Type B pancreatic cell (in vitro differentiated cells): Measurements from ENCODE around the gene SLC37A2. TPM values are rescaled to one million over a fixed set of nuclear protein-coding genes. Genes with fewer than 3 reads are reported as not detected.
A peak's percentile ranks its signal among the peaks of the same experiment; 100 is the strongest.

Experiments used
- DNase-seq: peaks from one replicate; pipeline ENCODE4 v3.0.0; 2021; ENCODE audit warnings: mixed read lengths; ENCODE audit not compliant: unreplicated experiment; ENCODE audit errors: extremely low spot score
- H3K27ac Mint-ChIP-seq: 2 replicates; pipeline ENCODE4 v1.8.0; 2021; ENCODE audit warnings: mild to moderate bottlenecking, mixed read lengths
- H3K27me3 Mint-ChIP-seq: 2 replicates; pipeline ENCODE4 v1.8.0; 2021; ENCODE audit warnings: mixed read lengths
- H3K36me3 Mint-ChIP-seq: 2 replicates; pipeline ENCODE4 v1.8.0; 2021; ENCODE audit warnings: mixed read lengths
- H3K4me1 Mint-ChIP-seq: one replicate; pipeline ENCODE4 v1.8.0; 2021; ENCODE audit warnings: mixed read lengths; ENCODE audit not compliant: unreplicated experiment
- H3K4me3 Mint-ChIP-seq: 2 replicates; pipeline ENCODE4 v1.8.0; 2021; ENCODE audit warnings: mild to moderate bottlenecking, mixed read lengths
- H3K9me3 Mint-ChIP-seq: 2 replicates; pipeline ENCODE4 v1.8.0; 2021; ENCODE audit warnings: mixed read lengths
- total RNA-seq: library from RNA; stranded (reverse); gene quantifications from 2 replicates; pipeline ENCODE4 v1.2.1, GENCODE V29; 2021; ENCODE audit warnings: low replicate concordance
- TF ChIP-seq, protein P1 (sequence below): fragments of 200-600 bp; sonication (generic); conservative IDR thresholded peaks from 2 replicates; pipeline ENCODE4 v1.5.0; 2021; ENCODE audit warnings: antibody characterized with exemption, mild to moderate bottlenecking

Gene SLC37A2
- total RNA-seq, 1 donor from 2014 or later: 1.3 TPM

- H3K4me1 Mint-ChIP-seq: peaks cover 4% of the 10 kb centered on the region
- H3K4me3 Mint-ChIP-seq: no peak overlapping the region
- TF ChIP-seq, protein P1, sequence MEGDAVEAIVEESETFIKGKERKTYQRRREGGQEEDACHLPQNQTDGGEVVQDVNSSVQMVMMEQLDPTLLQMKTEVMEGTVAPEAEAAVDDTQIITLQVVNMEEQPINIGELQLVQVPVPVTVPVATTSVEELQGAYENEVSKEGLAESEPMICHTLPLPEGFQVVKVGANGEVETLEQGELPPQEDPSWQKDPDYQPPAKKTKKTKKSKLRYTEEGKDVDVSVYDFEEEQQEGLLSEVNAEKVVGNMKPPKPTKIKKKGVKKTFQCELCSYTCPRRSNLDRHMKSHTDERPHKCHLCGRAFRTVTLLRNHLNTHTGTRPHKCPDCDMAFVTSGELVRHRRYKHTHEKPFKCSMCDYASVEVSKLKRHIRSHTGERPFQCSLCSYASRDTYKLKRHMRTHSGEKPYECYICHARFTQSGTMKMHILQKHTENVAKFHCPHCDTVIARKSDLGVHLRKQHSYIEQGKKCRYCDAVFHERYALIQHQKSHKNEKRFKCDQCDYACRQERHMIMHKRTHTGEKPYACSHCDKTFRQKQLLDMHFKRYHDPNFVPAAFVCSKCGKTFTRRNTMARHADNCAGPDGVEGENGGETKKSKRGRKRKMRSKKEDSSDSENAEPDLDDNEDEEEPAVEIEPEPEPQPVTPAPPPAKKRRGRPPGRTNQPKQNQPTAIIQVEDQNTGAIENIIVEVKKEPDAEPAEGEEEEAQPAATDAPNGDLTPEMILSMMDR: no peak
- no peak overlapping the region for H3K27ac Mint-ChIP-seq
- no peaks in the 10 kb centered on the region for H3K36me3 Mint-ChIP-seq
- DNase-seq: no peak
- H3K27me3 Mint-ChIP-seq: peaks cover 27% of the 10 kb centered on the region
- no peaks in the 10 kb centered on the region for H3K9me3 Mint-ChIP-seq
Observed at GRCh38 chr11:125056931-125057692, 6.0 kb upstream of the SLC37A2 start.

GRCh38 chr11:125057693-125058016 is 5.5 kb upstream of the SLC37A2 start:
- peaks cover 4% of the 10 kb centered on the region for H3K4me1 Mint-ChIP-seq
- no peak overlapping the region for H3K27ac Mint-ChIP-seq
- no peaks in the 10 kb centered on the region for H3K9me3 Mint-ChIP-seq
- DNase-seq: no peak
- TF ChIP-seq, protein P1: no peak
- H3K27me3 Mint-ChIP-seq: peaks cover 32% of the 10 kb centered on the region
- no peaks in the 10 kb centered on the region for H3K36me3 Mint-ChIP-seq
- H3K4me3 Mint-ChIP-seq: no peak overlapping the region

DNA sequence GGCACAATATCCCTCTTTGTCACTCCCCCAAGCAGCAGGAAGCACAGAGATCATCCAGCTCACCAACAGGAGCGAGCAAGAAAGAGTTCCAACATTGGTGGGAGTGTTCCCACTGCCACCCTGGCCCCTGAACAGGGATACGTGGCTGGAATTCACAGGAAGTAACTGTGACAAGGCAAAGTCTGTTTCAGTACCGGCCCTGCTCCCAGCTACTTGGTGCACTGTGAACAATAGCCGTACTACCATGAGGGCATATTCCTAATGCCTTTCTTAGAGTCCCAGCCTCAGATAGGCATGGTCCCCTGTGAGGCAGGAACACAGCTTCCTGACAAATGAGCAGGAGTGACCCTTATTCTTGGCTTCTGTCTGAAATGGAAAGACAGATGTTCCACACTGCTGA is 1.8 kb upstream of the SLC37A2 start:
- TF ChIP-seq, protein P1: no peak
- no peak for DNase-seq
- no peak overlapping the region for H3K4me3 Mint-ChIP-seq
- H3K27me3 Mint-ChIP-seq: peaks cover 64% of the 10 kb centered on the region
- H3K9me3 Mint-ChIP-seq: no peaks in the 10 kb centered on the region
- no peaks in the 10 kb centered on the region for H3K36me3 Mint-ChIP-seq
- H3K27ac Mint-ChIP-seq: no peak overlapping the region
- peaks cover 4% of the 10 kb centered on the region for H3K4me1 Mint-ChIP-seq

GRCh38 chr11:125062218-125062930 is 731 bp upstream of the SLC37A2 start:
- peak overlapping the region; percentile 88 for H3K4me3 Mint-ChIP-seq
- H3K27me3 Mint-ChIP-seq: peaks cover 69% of the 10 kb centered on the region
- H3K4me1 Mint-ChIP-seq: no peaks in the 10 kb centered on the region
- H3K36me3 Mint-ChIP-seq: no peaks in the 10 kb centered on the region
- no peak for DNase-seq
- H3K27ac Mint-ChIP-seq: no peak overlapping the region
- TF ChIP-seq, protein P1: no peak
- H3K9me3 Mint-ChIP-seq: no peaks in the 10 kb centered on the region

DNA sequence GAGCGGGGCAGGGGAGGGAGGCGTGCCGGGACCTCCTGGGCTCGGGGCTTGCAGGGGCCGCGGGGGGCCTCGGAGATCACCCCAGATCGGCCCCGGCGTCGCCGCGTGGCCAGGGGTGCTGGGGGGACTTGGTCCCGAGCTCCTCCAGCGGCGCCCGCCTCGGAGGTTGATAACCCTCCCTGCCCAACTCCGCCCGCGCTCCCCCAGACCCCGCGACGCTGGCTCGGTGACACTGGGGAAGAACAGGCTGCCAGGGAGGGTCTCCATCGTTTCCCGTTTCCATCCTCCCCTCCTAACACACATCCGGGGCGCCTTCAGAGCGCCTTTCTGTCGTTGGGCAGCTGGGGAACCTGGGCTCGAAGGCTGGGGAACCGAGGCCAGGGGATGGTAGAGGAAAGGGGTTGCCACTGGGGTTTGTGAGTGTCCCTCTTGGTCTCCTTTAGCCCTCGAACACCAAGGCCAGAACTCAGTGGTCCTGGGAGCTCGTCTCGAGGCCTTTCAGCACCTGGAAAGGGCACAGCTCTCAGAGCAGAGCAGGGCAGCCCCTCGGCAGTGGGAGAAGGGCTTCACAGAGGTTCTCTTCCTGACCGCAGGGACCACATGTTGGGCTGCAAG is 431 bp downstream of the SLC37A2 start:
- Mint-ChIP-seq H3K4me1 (no peaks in the 10 kb centered on the region), H3K27me3 (peaks cover 77% of the 10 kb centered on the region), H3K4me3 (peak overlapping the region; percentile 69), H3K9me3 (no peaks in the 10 kb centered on the region), H3K36me3 (no peaks in the 10 kb centered on the region), H3K27ac (no peak overlapping the region)
- TF ChIP-seq, protein P1: no peak
- DNase-seq: peak; percentile 63
